D721Med (cell line): ENCODE measurements around the gene CCDC92.

Experiments used
- DNase-seq: peaks from one replicate; pipeline ENCODE4 v3.0.0; 2011; ENCODE audit warnings: low spot score; ENCODE audit not compliant: insufficient read length
- FAIRE-seq: peaks from 2 replicates; lab custom pipeline; 2011; peaks lifted over from hg19 to GRCh38; lab: Jason Lieb, UNC
- CTCF ChIP-seq: IDR thresholded peaks from 2 replicates; pipeline ENCODE4 v1.5.1; 2012; ENCODE audit warnings: mild to moderate bottlenecking, control low read depth; ENCODE audit not compliant: insufficient read depth; ENCODE audit errors: missing control alignments

The CCDC92 gene

GRCh38 chr12:124015494-124016461 is 43.1 kb upstream of the CCDC92 start:
- no peak for TF ChIP-seq CTCF
- FAIRE-seq (no peak), DNase-seq (no peak)

- no peak for TF ChIP-seq CTCF
- FAIRE-seq (no peak), DNase-seq (no peak)
Measured at GRCh38 chr12:124013073-124013472, 40.4 kb upstream of the CCDC92 start.

GRCh38 chr12:124011435-124012115 is 38.9 kb upstream of the CCDC92 start:
- no peak for TF ChIP-seq CTCF
- FAIRE-seq (no peak), DNase-seq (no peak)

GRCh38 chr12:124010687-124011086 is 38.1 kb upstream of the CCDC92 start:
- no peak for TF ChIP-seq CTCF
- DNase-seq (no peak), FAIRE-seq (no peak)

GRCh38 chr12:124009781-124010180 is 37.1 kb upstream of the CCDC92 start:
- DNase-seq (no peak), FAIRE-seq (no peak)
- TF ChIP-seq CTCF = no peak

- TF ChIP-seq CTCF = no peak
- DNase-seq (no peak), FAIRE-seq (no peak)
Measured at GRCh38 chr12:124008595-124008994, 36.0 kb upstream of the CCDC92 start.
